HepG2 (cell line): ENCODE data around the gene COA3. TPM values are rescaled to one million over a fixed set of nuclear protein-coding genes. Genes with fewer than 3 reads are reported as not detected.

Experiments
- ATAC-seq: fragments of 200-7000 bp; cut with Tn5 transposase; 3 replicates; pipeline ENCODE4 v1.9.1; 2020; ENCODE audit warnings: mild to moderate bottlenecking, moderate library complexity
- BruUV-seq: library from RNA; stranded (reverse); fragments of 400-500 nt; replicated peaks from 2 replicates; lab custom pipeline; 2021; lab: Mats Ljungman, UMichigan
- CTCF ChIA-PET: fragments of 300-600 bp; formaldehyde crosslinking; extraction: SDS; loops from one replicate; lab custom pipeline; 2021; ENCODE audit warnings: low total read pairs, inconsistent platforms, low intra/inter-chr PET ratio; lab: Yijun Ruan, JAX
- POLR2A ChIA-PET: fragments of 350-600 bp; sonication (Branson Sonifier 250); formaldehyde crosslinking; loops from one replicate; lab custom pipeline; 2020; ENCODE audit warnings: antibody characterized with exemption, inconsistent platforms; lab: Yijun Ruan, JAX
- DNase-seq: peaks from one replicate; pipeline ENCODE4 v3.0.0-alpha.2; 2015; ENCODE audit warnings: low spot score
- FAIRE-seq: peaks from 3 replicates; lab custom pipeline; 2011; peaks lifted over from hg19 to GRCh38; lab: Jason Lieb, UNC
- H2AFZ ChIP-seq: one replicate; pipeline ENCODE4 v1.6.1; 2011; ENCODE audit warnings: low read length, inconsistent platforms
- H3K27ac ChIP-seq: fragments of 300-600 bp; 3 replicates; pipeline ENCODE4 v1.8.0; 2011; ENCODE audit warnings: mixed run types, mild to moderate bottlenecking, mixed read lengths, low read length, inconsistent platforms; ENCODE audit not compliant: insufficient read depth; ENCODE audit errors: extremely low read length
- H3K27me3 ChIP-seq, 2 experiments: fragments of 200-600 bp in 1 of 2; 2 replicates in 1 of 2; 3 replicates in 1 of 2; pipeline versions ENCODE4 v1.6.0 to v1.8.0; 2011; ENCODE audit warnings: low read length in 2 of 2, mild to moderate bottlenecking in 2 of 2, moderate library complexity in 2 of 2, inconsistent platforms in 1 of 2; ENCODE audit not compliant: insufficient read depth in 2 of 2, control insufficient read depth in 1 of 2
- H3K36me3 ChIP-seq, 2 experiments: fragments of 200-600 bp in 1 of 2; replicated peaks in 1 of 2; 2 replicates in 1 of 2; 3 replicates in 1 of 2; pipeline versions ENCODE4 v1.5.1 to v1.8.0; 2011; ENCODE audit warnings: low read length in 2 of 2, inconsistent platforms in 1 of 2; ENCODE audit not compliant: insufficient read depth in 2 of 2, control insufficient read depth in 1 of 2
- H3K4me1 ChIP-seq: 2 replicates; pipeline ENCODE4 v1.5.1; 2012; ENCODE audit warnings: low read length, inconsistent platforms; ENCODE audit not compliant: insufficient read depth
- H3K4me2 ChIP-seq: 2 replicates; pipeline ENCODE4 v1.6.0; 2011; ENCODE audit warnings: low read depth, low read length, inconsistent platforms
- H3K4me3 ChIP-seq, 3 experiments: fragments of 200-600 bp in 1 of 3; sonication (generic), shearing (Covaris generic) in 1 of 3; replicated peaks in 1 of 3; 2 replicates each; pipeline ENCODE4 v1.5.1; 2011 to 2016; ENCODE audit warnings: low read length in 3 of 3, inconsistent platforms in 2 of 3, low read depth in 2 of 3, mild to moderate bottlenecking in 2 of 3, control low read depth in 1 of 3, mixed read lengths in 1 of 3; ENCODE audit not compliant: insufficient read depth in 1 of 3
- H3K79me2 ChIP-seq: one replicate; pipeline ENCODE4 v1.6.1; 2011; ENCODE audit warnings: low read length, inconsistent platforms; ENCODE audit not compliant: insufficient read depth
- H3K9ac ChIP-seq: 2 replicates; pipeline ENCODE4 v1.6.0; 2011; ENCODE audit warnings: mild to moderate bottlenecking, low read depth, low read length, inconsistent platforms; ENCODE audit not compliant: insufficient read depth
- H3K9me3 ChIP-seq: 2 replicates; pipeline ENCODE4 v1.5.1; 2012; ENCODE audit warnings: mild to moderate bottlenecking, low read length
- H4K20me1 ChIP-seq: 2 replicates; pipeline ENCODE4 v1.6.0; 2011; ENCODE audit warnings: inconsistent platforms, mild to moderate bottlenecking, low read length, moderate library complexity; ENCODE audit not compliant: insufficient read depth
- ELF1 ChIP-seq: sonication (generic); formaldehyde crosslinking; IDR thresholded peaks from 2 replicates; pipeline ENCODE4 v1.4.0; 2020; ENCODE audit warnings: missing genetic modification reagents
- HDAC6 ChIP-seq: fragments of 200-600 bp; sonication (generic); IDR thresholded peaks from 2 replicates; pipeline ENCODE4 v1.7.0; 2017; ENCODE audit warnings: mild to moderate bottlenecking, antibody characterized with exemption, low read length, low read depth
- HMG20A ChIP-seq: IDR thresholded peaks from 2 replicates; pipeline ENCODE4 v1.6.1; 2016; ENCODE audit warnings: borderline replicate concordance
- HOXD1 ChIP-seq: sonication (generic); formaldehyde crosslinking; IDR thresholded peaks from 2 replicates; pipeline ENCODE4 v1.5.0; 2020; ENCODE audit warnings: missing genetic modification reagents
- NCOA2 ChIP-seq: sonication (generic); formaldehyde crosslinking; IDR thresholded peaks from 2 replicates; pipeline ENCODE4 v1.8.0; 2022; ENCODE audit warnings: inconsistent platforms
- NCOR1 ChIP-seq: fragments of 200-600 bp; sonication (generic); IDR thresholded peaks from 2 replicates; pipeline ENCODE4 v1.7.0; 2017; ENCODE audit warnings: antibody characterized with exemption, low read length, borderline replicate concordance
- PITX1 ChIP-seq: sonication (generic); formaldehyde crosslinking; IDR thresholded peaks from 2 replicates; pipeline ENCODE4 v1.5.1; 2020; ENCODE audit warnings: mild to moderate bottlenecking, missing genetic modification reagents
- RXRB ChIP-seq: IDR thresholded peaks from 2 replicates; pipeline ENCODE4 v1.6.1; 2016; ENCODE audit warnings: borderline replicate concordance, missing genetic modification reagents, missing compliant biosample characterization
- TRIM22 ChIP-seq: fragments of 450-650 bp; IDR thresholded peaks from 2 replicates; pipeline ENCODE4 v1.6.1; 2017
- ZBTB14 ChIP-seq: sonication (generic); formaldehyde crosslinking; IDR thresholded peaks from 2 replicates; pipeline ENCODE4 v1.4.0; 2020; ENCODE audit warnings: missing genetic modification reagents
- ZBTB7A ChIP-seq: sonication (generic); formaldehyde crosslinking; IDR thresholded peaks from 2 replicates; pipeline ENCODE4 v1.8.0; 2022; ENCODE audit warnings: mild to moderate bottlenecking, missing genetic modification reagents
- ZKSCAN1 ChIP-seq: fragments of 150-350 bp; IDR thresholded peaks from 2 replicates; pipeline ENCODE4 v1.6.1; 2014; ENCODE audit warnings: low read length
- ZNF251 ChIP-seq: sonication (generic); formaldehyde crosslinking; IDR thresholded peaks from 2 replicates; pipeline ENCODE4 v1.9.0; 2021; ENCODE audit warnings: mild to moderate bottlenecking, missing genetic modification reagents
- ZNF280B ChIP-seq: sonication (generic); formaldehyde crosslinking; IDR thresholded peaks from 2 replicates; pipeline ENCODE4 v1.5.0; 2020; ENCODE audit warnings: missing genetic modification reagents, mild to moderate bottlenecking, borderline replicate concordance
- WGBS: methylation state at CpG from one replicate; pipeline ENCODE4 v1.1.6; 2017; ENCODE audit warnings: low lambda C conversion rate; 5-methylcytosine and 5-hydroxymethylcytosine counted together
- in situ Hi-C: cut with HindIII; loops from 2 replicates; pipeline ENCODE4 v1.10.0; 2017; ENCODE audit warnings: low pct_unique_long_range_greater_than_20kb; ENCODE audit not compliant: extremely low pct_ligation_motif_present
- intact Hi-C: fragments of 100-400 bp; cut with micrococcal nuclease; formaldehyde crosslinking; loops from one replicate; pipeline ENCODE4 v1.10.0; 2022; ENCODE audit not compliant: unreplicated experiment
- polyA plus RNA-seq, 8 experiments: library from polyadenylated mRNA; depleted of rRNA in 3 of 8; stranded (reverse) in 7 of 8; unstranded in 1 of 8; fragments of >200 nt; fragmentation: Illumina TruSeq in 4 of 8; extraction: Trizol in 4 of 8; gene quantifications; 2 replicates each; pipeline versions ENCODE4 v1.2.1 to v1.2.3, GENCODE V29; 2011 to 2016; ENCODE audit warnings: low read depth in 4 of 8, missing spikeins in 1 of 8, mixed read lengths in 1 of 8; ENCODE audit not compliant: insufficient read depth in 1 of 8
- total RNA-seq, 5 experiments: library from RNA; depleted of rRNA; stranded (reverse); fragments of >200 nt; fragmentation: Illumina TruSeq; extraction: Trizol; gene quantifications; 2 replicates each; pipeline ENCODE4 v1.2.3, GENCODE V29; 2016; ENCODE audit warnings: low read depth in 1 of 5
- TF ChIP-seq, protein P1 (sequence below): IDR thresholded peaks from 2 replicates; pipeline ENCODE4 v1.6.1; 2016; ENCODE audit warnings: missing biosample characterization, missing genetic modification reagents, low read depth
- TF ChIP-seq, protein P2 (sequence below): sonication (generic); formaldehyde crosslinking; IDR thresholded peaks from 2 replicates; pipeline ENCODE4 v1.5.0; 2020; ENCODE audit warnings: mild to moderate bottlenecking, missing genetic modification reagents, borderline replicate concordance

Gene COA3
- total and polyA plus RNA-seq, 2 of the 13 experiments (the other 11 are each of a cell fraction or from before 2014, with no cell fraction given), result 133 to 202 TPM

- TF ChIP-seq TRIM22, result no peak
- TF ChIP-seq ZNF280B (CRISPR knock-in tag), result no peak
Measured at GRCh38 chr17:42792545-42792944, 6.0 kb downstream of the COA3 start (continued).

GRCh38 chr17:42791948-42792347 lies 6.6 kb downstream of the COA3 start:
- BruUV-seq, result no TSS peak
- Histone ChIP-seq H3K4me2 (0 out of 2 replicates have a peak overlapping the region, but pooled peaks have one; percentile 24), H3K79me2 (peaks cover 4% of the 10 kb centered on the region), H3K36me3 (peaks cover 5 to 12% of the 10 kb centered on the region in 2 experiments), H3K4me1 (peaks cover 59% of the 10 kb centered on the region), H3K9me3 (no peaks in the 10 kb centered on the region), H3K27ac (peak overlapping the region; percentile 58), H2AFZ (no peak overlapping the region), H3K4me3 (no peak overlapping the region), H3K9ac (no peak overlapping the region; the same call in 1 of the 2 replicates), H3K27me3 (no peaks in the 10 kb centered on the region), H4K20me1 (no peaks in the 10 kb centered on the region)
- ATAC-seq (peak; percentile 63), FAIRE-seq (no peak), DNase-seq (peak; percentile 73)
- POLR2A ChIA-PET, result interaction anchor here (0.7 to 12.5 kb wide), 8 partner anchors 11 to 46 kb away, joined by 3 to 278 read pairs (median 4); partner anchors contain the start of genes PSME3, VPS25 and WNK4
- in situ Hi-C loops, result no loop called here
- CTCF ChIA-PET, result no interaction called here
- intact Hi-C loops, result no loop called here
- WGBS, result 7% methylated on average over 2 of the region's 2 CpGs
- TF ChIP-seq ZNF251, result no peak
- peak; percentile 50; the same call in 1 of the 2 replicates for TF ChIP-seq PITX1 (CRISPR knock-in tag)
- TF ChIP-seq HMG20A, result peak; percentile 44; the same call in 1 of the 2 replicates
- TF ChIP-seq ZBTB14 (CRISPR knock-in tag), result no peak
- TF ChIP-seq, protein P1, sequence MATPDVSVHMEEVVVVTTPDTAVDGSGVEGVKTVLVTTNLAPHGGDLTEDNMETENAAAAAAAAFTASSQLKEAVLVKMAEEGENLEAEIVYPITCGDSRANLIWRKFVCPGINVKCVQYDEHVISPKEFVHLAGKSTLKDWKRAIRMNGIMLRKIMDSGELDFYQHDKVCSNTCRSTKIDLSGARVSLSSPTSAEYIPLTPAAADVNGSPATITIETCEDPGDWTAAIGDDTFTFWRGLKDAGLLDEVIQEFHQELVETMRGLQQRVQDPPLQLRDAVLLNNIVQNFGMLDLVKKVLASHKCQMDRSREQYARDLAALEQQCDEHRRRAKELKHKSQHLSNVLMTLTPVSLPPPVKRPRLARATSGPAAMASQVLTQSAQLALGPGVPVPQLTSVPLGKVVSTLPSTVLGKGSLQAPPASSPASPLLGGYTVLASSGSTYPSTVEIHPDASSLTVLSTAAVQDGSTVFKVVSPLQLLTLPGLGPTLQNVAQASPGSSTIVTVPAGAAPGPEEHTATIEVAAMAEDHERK (CRISPR knock-in tag), result no peak
- peak; percentile 58; the same call in 1 of the 2 replicates for TF ChIP-seq RXRB
- TF ChIP-seq ZBTB7A (CRISPR knock-in tag), result peak; percentile 56; the same call in 1 of the 2 replicates
- TF ChIP-seq HDAC6, result no peak
- TF ChIP-seq HOXD1, result no peak
- TF ChIP-seq, protein P2, sequence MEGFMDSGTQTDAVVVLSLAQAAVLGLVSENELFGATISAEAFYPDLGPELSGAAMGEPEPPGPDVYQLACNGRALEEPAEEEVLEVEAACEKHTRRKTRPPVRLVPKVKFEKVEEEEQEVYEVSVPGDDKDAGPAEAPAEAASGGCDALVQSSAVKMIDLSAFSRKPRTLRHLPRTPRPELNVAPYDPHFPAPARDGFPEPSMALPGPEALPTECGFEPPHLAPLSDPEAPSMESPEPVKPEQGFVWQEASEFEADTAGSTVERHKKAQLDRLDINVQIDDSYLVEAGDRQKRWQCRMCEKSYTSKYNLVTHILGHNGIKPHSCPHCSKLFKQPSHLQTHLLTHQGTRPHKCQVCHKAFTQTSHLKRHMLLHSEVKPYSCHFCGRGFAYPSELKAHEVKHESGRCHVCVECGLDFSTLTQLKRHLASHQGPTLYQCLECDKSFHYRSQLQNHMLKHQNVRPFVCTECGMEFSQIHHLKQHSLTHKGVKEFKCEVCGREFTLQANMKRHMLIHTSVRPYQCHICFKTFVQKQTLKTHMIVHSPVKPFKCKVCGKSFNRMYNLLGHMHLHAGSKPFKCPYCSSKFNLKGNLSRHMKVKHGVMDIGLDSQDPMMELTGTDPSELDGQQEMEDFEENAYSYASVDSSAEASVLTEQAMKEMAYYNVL (CRISPR knock-in tag), result no peak
- peak; percentile 36; the same call in 1 of the 2 replicates for TF ChIP-seq NCOA2 (CRISPR knock-in tag)
- peak; percentile 68; the same call in 1 of the 2 replicates for TF ChIP-seq NCOR1
- peak; percentile 70; the same call in 1 of the 2 replicates for TF ChIP-seq ZKSCAN1
- 0 out of 2 replicates have a peak, but pooled peaks have one; percentile 9 for TF ChIP-seq ELF1 (CRISPR knock-in tag)
